GM12878 (cell line): ENCODE results near the gene SFXN5. TPM values are rescaled to one million over a fixed set of nuclear protein-coding genes. Genes with fewer than 3 reads are reported as not detected.
A peak's percentile ranks its signal among the peaks of the same experiment; 100 is the strongest.

Experiments
- BACH1 ChIP-seq: fragments of 450-650 bp; IDR thresholded peaks from 2 replicates; pipeline ENCODE4 v1.6.1; 2017; ENCODE audit warnings: mild to moderate bottlenecking, borderline replicate concordance
- BRCA1 ChIP-seq: IDR thresholded peaks from 2 replicates; pipeline ENCODE4 v1.6.1; 2011; ENCODE audit warnings: low read depth, low read length, improper control_type of control experiment
- CREB1 ChIP-seq: IDR thresholded peaks from 2 replicates; pipeline ENCODE4 v1.6.1; 2012; ENCODE audit warnings: low read depth, mild to moderate bottlenecking, inconsistent platforms
- CREM ChIP-seq: IDR thresholded peaks from 2 replicates; pipeline ENCODE4 v1.6.1; 2014; ENCODE audit warnings: antibody characterized with exemption, low read depth
- FOXK2 ChIP-seq: fragments of 450-650 bp; IDR thresholded peaks from 2 replicates; pipeline ENCODE4 v1.6.1; 2017; ENCODE audit warnings: mild to moderate bottlenecking, moderate library complexity
- HDAC2 ChIP-seq: fragments of 200-600 bp; sonication (generic); IDR thresholded peaks from 2 replicates; pipeline ENCODE4 v1.6.1; 2017
- KAT2A ChIP-seq: conservative IDR thresholded peaks from 2 replicates; pipeline ENCODE4 v1.6.1; 2011; ENCODE audit warnings: low read depth, low read length; ENCODE audit not compliant: control insufficient read depth
- NR2C1 ChIP-seq: fragments of 450-650 bp; IDR thresholded peaks from 2 replicates; pipeline ENCODE4 v1.6.1; 2017; ENCODE audit warnings: antibody characterized with exemption, mild to moderate bottlenecking, moderate library complexity
- NR2F1 ChIP-seq: fragments of 450-650 bp; conservative IDR thresholded peaks from 2 replicates; pipeline ENCODE4 v1.6.1; 2017; ENCODE audit warnings: mild to moderate bottlenecking
- POLR2AphosphoS2 ChIP-seq: IDR thresholded peaks from 2 replicates; pipeline ENCODE4 v1.6.1; 2011; ENCODE audit warnings: low read depth, mild to moderate bottlenecking, low read length, improper control_type of control experiment, moderate library complexity
- RB1 ChIP-seq: fragments of 450-650 bp; formaldehyde crosslinking; IDR thresholded peaks from 2 replicates; pipeline ENCODE4 v1.6.1; 2017; ENCODE audit warnings: mild to moderate bottlenecking, borderline replicate concordance
- RUNX3 ChIP-seq: IDR thresholded peaks from 2 replicates; pipeline ENCODE4 v1.6.1; 2012; ENCODE audit warnings: low read length, inconsistent platforms
- SIX5 ChIP-seq: IDR thresholded peaks from 2 replicates; pipeline ENCODE4 v1.6.1; 2011; ENCODE audit warnings: mild to moderate bottlenecking, low read depth, low read length, moderate library complexity; ENCODE audit not compliant: severe bottlenecking
- SP1 ChIP-seq: IDR thresholded peaks from one replicate; pipeline ENCODE4 v1.6.1; 2011; ENCODE audit warnings: low read depth, low read length
- SRF ChIP-seq, 2 experiments: IDR thresholded peaks; 2 replicates each; pipeline ENCODE4 v1.6.1; 2011; ENCODE audit warnings: low read depth in 2 of 2, low read length in 2 of 2, mild to moderate bottlenecking in 1 of 2, moderate library complexity in 1 of 2
- TARDBP ChIP-seq: IDR thresholded peaks from 2 replicates; pipeline ENCODE4 v1.6.1; 2016; ENCODE audit warnings: borderline replicate concordance
- TBL1XR1 ChIP-seq: IDR thresholded peaks from 2 replicates; pipeline ENCODE4 v1.6.1; 2012; ENCODE audit warnings: low read depth, low read length, improper control_type of control experiment
- TCF12 ChIP-seq: IDR thresholded peaks from 2 replicates; pipeline ENCODE4 v1.6.1; 2011; ENCODE audit warnings: low read depth, mild to moderate bottlenecking, low read length
- WRNIP1 ChIP-seq: IDR thresholded peaks from 2 replicates; pipeline ENCODE4 v1.6.1; 2011; ENCODE audit warnings: low read depth, low read length, improper control_type of control experiment, borderline replicate concordance
- ZBED1 ChIP-seq: IDR thresholded peaks from 2 replicates; pipeline ENCODE4 v1.6.1; 2016; ENCODE audit warnings: borderline replicate concordance
- ZNF217 ChIP-seq: fragments of 450-650 bp; IDR thresholded peaks from 2 replicates; pipeline ENCODE4 v1.6.1; 2017; ENCODE audit warnings: antibody characterized with exemption, mild to moderate bottlenecking
- ZNF384 ChIP-seq: IDR thresholded peaks from 2 replicates; pipeline ENCODE4 v1.6.1; 2012; ENCODE audit warnings: low read depth, mild to moderate bottlenecking, low read length, improper control_type of control experiment, borderline replicate concordance
- ZSCAN29 ChIP-seq: fragments of 450-650 bp; IDR thresholded peaks from 2 replicates; pipeline ENCODE4 v1.6.1; 2017; ENCODE audit warnings: mild to moderate bottlenecking, moderate library complexity
- ZZZ3 ChIP-seq: IDR thresholded peaks from 2 replicates; pipeline ENCODE4 v1.6.1; 2011; ENCODE audit warnings: low read depth; ENCODE audit not compliant: control insufficient read depth, insufficient read length
- polyA plus RNA-seq, 11 experiments: library from polyadenylated mRNA; depleted of rRNA in 4 of 11; unstranded in 6 of 11; stranded (reverse) in 5 of 11; fragments of >200 nt; fragmentation: Nextera tagmentation in 4 of 11; fragmentation: Illumina TruSeq in 1 of 11; extraction: Ambion mirVana in 4 of 11; extraction: Trizol in 1 of 11; gene quantifications; 1 replicate in 1 of 11; 2 replicates in 10 of 11; pipeline versions ENCODE4 v1.2.1 to v1.2.3, GENCODE V29; 2011 to 2016; ENCODE audit warnings: inconsistent platforms in 2 of 11, missing spikeins in 2 of 11, low read depth in 1 of 11
- total RNA-seq, 4 experiments: library from RNA; depleted of rRNA in 3 of 4; stranded (reverse); fragments of >200 nt in 3 of 4; fragmentation: Illumina TruSeq in 1 of 4; extraction: Trizol in 1 of 4; gene quantifications; 2 replicates each; pipeline versions ENCODE4 v1.2.1 to v1.2.3, GENCODE V29; 2013 to 2021
- TF ChIP-seq, protein P1 (sequence below): fragments of 450-650 bp; IDR thresholded peaks from 2 replicates; pipeline ENCODE4 v1.6.1; 2017; ENCODE audit warnings: mild to moderate bottlenecking, moderate library complexity
- TF ChIP-seq, protein P2 (sequence below): fragments of 450-650 bp; IDR thresholded peaks from 2 replicates; pipeline ENCODE4 v1.6.1; 2017; ENCODE audit warnings: mild to moderate bottlenecking, low read depth, inconsistent platforms; ENCODE audit not compliant: poor library complexity, severe bottlenecking
- TF ChIP-seq, protein P3 (sequence below): IDR thresholded peaks from 2 replicates; pipeline ENCODE4 v1.6.1; 2011; ENCODE audit warnings: low read depth, mild to moderate bottlenecking, low read length, moderate library complexity, borderline replicate concordance; ENCODE audit errors: extremely low read depth

Gene SFXN5
- total and polyA plus RNA-seq, 10 of the 15 experiments (the other 5 are each of a cell fraction or from before 2014, with no cell fraction given) = 3.3 to 15.9 (median 11.2) TPM

DNA sequence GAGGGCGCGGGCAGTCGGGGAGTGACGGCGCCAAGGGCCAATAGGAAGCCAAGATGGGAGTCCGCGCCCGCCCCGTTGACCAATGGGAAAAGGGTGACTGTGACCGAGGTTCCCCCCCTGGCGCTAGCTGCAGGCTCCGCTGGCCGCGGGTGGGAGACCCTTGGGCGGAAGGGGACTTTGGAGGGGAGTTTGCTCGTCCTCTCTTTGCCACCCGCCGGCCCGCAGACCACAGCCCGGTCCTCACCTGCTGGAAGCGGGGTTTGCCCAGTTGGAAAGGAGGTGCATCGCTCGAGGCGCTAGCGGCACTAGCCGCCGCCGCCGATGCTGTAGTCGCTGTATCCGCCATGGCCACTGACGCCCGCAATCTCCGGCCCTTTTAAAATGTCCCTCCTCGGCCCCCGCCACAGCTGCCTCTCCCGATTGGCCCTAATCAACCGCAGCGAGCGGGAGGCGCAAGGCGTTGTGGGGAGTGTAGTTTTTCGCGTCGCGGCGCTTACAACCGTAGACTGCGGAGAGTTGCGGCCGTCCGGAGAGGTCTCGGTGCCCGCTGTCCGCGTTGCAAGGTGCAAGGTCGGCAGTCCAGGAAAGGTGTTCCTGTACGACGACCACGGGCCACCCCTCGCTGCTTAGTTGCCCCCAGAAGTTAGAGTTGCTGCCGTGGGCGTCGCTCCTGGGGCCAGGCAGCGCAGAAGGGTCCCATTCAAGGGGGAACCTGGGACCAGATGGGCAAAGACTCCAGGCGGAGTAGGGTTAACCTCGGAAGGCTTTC, at the start of gene SFXN5 (continued):
- TF ChIP-seq ZSCAN29 = no peak
- peak; percentile 71 for TF ChIP-seq CREM
- no peak for TF ChIP-seq KAT2A
- TF ChIP-seq, protein P1, sequence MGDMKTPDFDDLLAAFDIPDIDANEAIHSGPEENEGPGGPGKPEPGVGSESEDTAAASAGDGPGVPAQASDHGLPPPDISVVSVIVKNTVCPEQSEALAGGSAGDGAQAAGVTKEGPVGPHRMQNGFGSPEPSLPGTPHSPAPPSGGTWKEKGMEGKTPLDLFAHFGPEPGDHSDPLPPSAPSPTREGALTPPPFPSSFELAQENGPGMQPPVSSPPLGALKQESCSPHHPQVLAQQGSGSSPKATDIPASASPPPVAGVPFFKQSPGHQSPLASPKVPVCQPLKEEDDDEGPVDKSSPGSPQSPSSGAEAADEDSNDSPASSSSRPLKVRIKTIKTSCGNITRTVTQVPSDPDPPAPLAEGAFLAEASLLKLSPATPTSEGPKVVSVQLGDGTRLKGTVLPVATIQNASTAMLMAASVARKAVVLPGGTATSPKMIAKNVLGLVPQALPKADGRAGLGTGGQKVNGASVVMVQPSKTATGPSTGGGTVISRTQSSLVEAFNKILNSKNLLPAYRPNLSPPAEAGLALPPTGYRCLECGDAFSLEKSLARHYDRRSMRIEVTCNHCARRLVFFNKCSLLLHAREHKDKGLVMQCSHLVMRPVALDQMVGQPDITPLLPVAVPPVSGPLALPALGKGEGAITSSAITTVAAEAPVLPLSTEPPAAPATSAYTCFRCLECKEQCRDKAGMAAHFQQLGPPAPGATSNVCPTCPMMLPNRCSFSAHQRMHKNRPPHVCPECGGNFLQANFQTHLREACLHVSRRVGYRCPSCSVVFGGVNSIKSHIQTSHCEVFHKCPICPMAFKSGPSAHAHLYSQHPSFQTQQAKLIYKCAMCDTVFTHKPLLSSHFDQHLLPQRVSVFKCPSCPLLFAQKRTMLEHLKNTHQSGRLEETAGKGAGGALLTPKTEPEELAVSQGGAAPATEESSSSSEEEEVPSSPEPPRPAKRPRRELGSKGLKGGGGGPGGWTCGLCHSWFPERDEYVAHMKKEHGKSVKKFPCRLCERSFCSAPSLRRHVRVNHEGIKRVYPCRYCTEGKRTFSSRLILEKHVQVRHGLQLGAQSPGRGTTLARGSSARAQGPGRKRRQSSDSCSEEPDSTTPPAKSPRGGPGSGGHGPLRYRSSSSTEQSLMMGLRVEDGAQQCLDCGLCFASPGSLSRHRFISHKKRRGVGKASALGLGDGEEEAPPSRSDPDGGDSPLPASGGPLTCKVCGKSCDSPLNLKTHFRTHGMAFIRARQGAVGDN = no peak
- peak; percentile 27; the same call in 1 of the 2 replicates for TF ChIP-seq BACH1
- no peak for TF ChIP-seq ZZZ3
- TF ChIP-seq, protein P2, sequence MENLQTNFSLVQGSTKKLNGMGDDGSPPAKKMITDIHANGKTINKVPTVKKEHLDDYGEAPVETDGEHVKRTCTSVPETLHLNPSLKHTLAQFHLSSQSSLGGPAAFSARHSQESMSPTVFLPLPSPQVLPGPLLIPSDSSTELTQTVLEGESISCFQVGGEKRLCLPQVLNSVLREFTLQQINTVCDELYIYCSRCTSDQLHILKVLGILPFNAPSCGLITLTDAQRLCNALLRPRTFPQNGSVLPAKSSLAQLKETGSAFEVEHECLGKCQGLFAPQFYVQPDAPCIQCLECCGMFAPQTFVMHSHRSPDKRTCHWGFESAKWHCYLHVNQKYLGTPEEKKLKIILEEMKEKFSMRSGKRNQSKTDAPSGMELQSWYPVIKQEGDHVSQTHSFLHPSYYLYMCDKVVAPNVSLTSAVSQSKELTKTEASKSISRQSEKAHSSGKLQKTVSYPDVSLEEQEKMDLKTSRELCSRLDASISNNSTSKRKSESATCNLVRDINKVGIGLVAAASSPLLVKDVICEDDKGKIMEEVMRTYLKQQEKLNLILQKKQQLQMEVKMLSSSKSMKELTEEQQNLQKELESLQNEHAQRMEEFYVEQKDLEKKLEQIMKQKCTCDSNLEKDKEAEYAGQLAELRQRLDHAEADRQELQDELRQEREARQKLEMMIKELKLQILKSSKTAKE = peak; percentile 24
- peak; percentile 79; the same call in 1 of the 2 replicates for TF ChIP-seq TARDBP
- TF ChIP-seq ZNF217 = no peak
- TF ChIP-seq FOXK2 = peak; percentile 28; the same call in 1 of the 2 replicates
- peak; percentile 97 for TF ChIP-seq NR2F1
- TF ChIP-seq RUNX3 = peak; percentile 96
- TF ChIP-seq NR2C1 = peak; percentile 21; the same call in 1 of the 2 replicates
- peak; percentile 88 for TF ChIP-seq SIX5
- no peak for TF ChIP-seq ZBED1
- TF ChIP-seq BRCA1 = no peak
- TF ChIP-seq POLR2AphosphoS2 = no peak
- peak; percentile 74 for TF ChIP-seq TCF12
- TF ChIP-seq RB1 = peak; percentile 62; the same call in 1 of the 2 replicates
- no peak for TF ChIP-seq TBL1XR1
- TF ChIP-seq CREB1 = peak; percentile 66
- TF ChIP-seq WRNIP1 = no peak
- TF ChIP-seq SP1 = peak; percentile 99
- TF ChIP-seq ZNF384 = no peak
- TF ChIP-seq SRF (IDR thresholded peaks at IDR 0.05; ENCODE audit: low read depth in 2 of 2, low read length in 2 of 2) = no peak
- no peak for TF ChIP-seq HDAC2
- TF ChIP-seq, protein P3, sequence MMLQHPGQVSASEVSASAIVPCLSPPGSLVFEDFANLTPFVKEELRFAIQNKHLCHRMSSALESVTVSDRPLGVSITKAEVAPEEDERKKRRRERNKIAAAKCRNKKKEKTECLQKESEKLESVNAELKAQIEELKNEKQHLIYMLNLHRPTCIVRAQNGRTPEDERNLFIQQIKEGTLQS = no peak
